Left ventricle myocardium inferior (tissue), 1 donor: ENCODE data around the gene CFB. TPM values are rescaled to one million over a fixed set of nuclear protein-coding genes. Genes with fewer than 3 reads are reported as not detected.
"Not testable (repeated sequence)": the region's sequence is repeated elsewhere in the genome, so short reads cannot be mapped to it uniquely, and the experiment has no call there.

Experiments
- DNase-seq: peaks from one replicate; pipeline ENCODE4 v3.0.0-alpha.2; 2020
- H3K27ac ChIP-seq: fragments of 200-600 bp; replicated peaks from 2 replicates; pipeline ENCODE4 v1.8.0; 2021
- H3K27me3 ChIP-seq: fragments of 200-600 bp; 2 replicates; pipeline ENCODE4 v1.8.0; 2021; ENCODE audit warnings: low read depth
- H3K36me3 ChIP-seq: fragments of 200-600 bp; 2 replicates; pipeline ENCODE4 v1.8.0; 2021
- H3K4me1 ChIP-seq: fragments of 200-600 bp; 2 replicates; pipeline ENCODE4 v1.8.0; 2021
- H3K4me3 ChIP-seq: fragments of 200-600 bp; 2 replicates; pipeline ENCODE4 v1.8.0; 2021; ENCODE audit warnings: mild to moderate bottlenecking, moderate library complexity
- H3K9me3 ChIP-seq: fragments of 200-600 bp; replicated peaks from 2 replicates; pipeline ENCODE4 v1.8.0; 2021
- CTCF ChIP-seq: fragments of 200-600 bp; IDR thresholded peaks from 2 replicates; pipeline ENCODE4 v1.8.0; 2021; ENCODE audit warnings: antibody characterized with exemption, mild to moderate bottlenecking, borderline replicate concordance
- intact Hi-C: fragments of 100-400 bp; cut with micrococcal nuclease; formaldehyde crosslinking; loops from one replicate; pipeline ENCODE4 v1.11.0; 2022
- total RNA-seq: library from RNA; stranded (reverse); fragmentation: NEBNext Ultra II Directional; extraction: Animal tissue kit (Norgen Biotek cat#: 25700); gene quantifications from one replicate; pipeline ENCODE4 v1.2.1, GENCODE V29; 2021
- donor health status: DM: no; HTN: yes; CAD: no; lungs with severe emphysema.

Gene CFB
- total RNA-seq, 1 donor from 2014 or later, result 3.7 TPM

GRCh38 chr6:31928672-31928939, 17.3 kb upstream of the CFB start:
- intact Hi-C loops, result no loop called here
- no peak overlapping the region for H3K4me3 ChIP-seq
- H3K27me3 ChIP-seq, result peaks cover 28% of the 10 kb centered on the region
- no peak for DNase-seq
- no peaks in the 10 kb centered on the region for H3K36me3 ChIP-seq
- no peak overlapping the region for H3K27ac ChIP-seq
- TF ChIP-seq CTCF, result no peak
- H3K9me3 ChIP-seq, result no peaks in the 10 kb centered on the region
- no peaks in the 10 kb centered on the region for H3K4me1 ChIP-seq

GRCh38 chr6:31930962-31931361, 14.9 kb upstream of the CFB start:
- H3K27me3 ChIP-seq, result peaks cover 28% of the 10 kb centered on the region
- H3K9me3 ChIP-seq, result no peaks in the 10 kb centered on the region
- no peak overlapping the region for H3K4me3 ChIP-seq
- DNase-seq, result no peak
- intact Hi-C loops, result no loop called here
- TF ChIP-seq CTCF, result no peak
- H3K27ac ChIP-seq, result no peak overlapping the region
- H3K36me3 ChIP-seq, result no peaks in the 10 kb centered on the region
- H3K4me1 ChIP-seq, result no peaks in the 10 kb centered on the region

- H3K27ac ChIP-seq, H3K4me1 ChIP-seq, H3K9me3 ChIP-seq, DNase-seq, H3K36me3 ChIP-seq, H3K4me3 ChIP-seq, intact Hi-C loops: not testable (repeated sequence)
- peaks cover 28% of the 10 kb centered on the region for H3K27me3 ChIP-seq
Measured at GRCh38 chr6:31932137-31932536, 13.8 kb upstream of the CFB start.

- no peak overlapping the region for H3K4me3 ChIP-seq
- DNase-seq, result no peak
- no peaks in the 10 kb centered on the region for H3K9me3 ChIP-seq
- H3K27ac ChIP-seq, result no peak overlapping the region
- peaks cover 17% of the 10 kb centered on the region for H3K27me3 ChIP-seq
- TF ChIP-seq CTCF, result no peak
- intact Hi-C loops, result no loop called here
- H3K36me3 ChIP-seq, result no peaks in the 10 kb centered on the region
- no peaks in the 10 kb centered on the region for H3K4me1 ChIP-seq
Measured at GRCh38 chr6:31933537-31933936, 12.4 kb upstream of the CFB start.

GRCh38 chr6:31935021-31935420, 10.9 kb upstream of the CFB start:
- H3K4me3 ChIP-seq, result no peak overlapping the region

GRCh38 chr6:31935823-31936222, 10.1 kb upstream of the CFB start:
- Histone ChIP-seq H3K27me3 (peaks cover 6% of the 10 kb centered on the region), H3K27ac (no peak overlapping the region), H3K36me3 (no peaks in the 10 kb centered on the region), H3K9me3 (no peaks in the 10 kb centered on the region), H3K4me1 (no peaks in the 10 kb centered on the region), H3K4me3 (no peak overlapping the region)
- intact Hi-C loops, result no loop called here
- TF ChIP-seq CTCF, result no peak
- DNase-seq, result no peak

More at GRCh38 chr6:31935021-31935420, 10.9 kb upstream of the CFB start:
- intact Hi-C loops, result no loop called here
- Histone ChIP-seq H3K27ac (no peak overlapping the region), H3K27me3 (peaks cover 9% of the 10 kb centered on the region), H3K36me3 (no peaks in the 10 kb centered on the region), H3K9me3 (no peaks in the 10 kb centered on the region), H3K4me1 (no peaks in the 10 kb centered on the region)
- DNase-seq, result no peak
- no peak for TF ChIP-seq CTCF
